DOHH2 (cell line): ENCODE data around the gene TFAP2A.

Experiments
- H3F3A ChIP-seq: fragments of 200-600 bp; sonication (generic), shearing (Covaris generic); 2 replicates; pipeline ENCODE4 v1.6.0; 2016; ENCODE audit warnings: antibody characterized with exemption, mild to moderate bottlenecking; ENCODE audit not compliant: control insufficient read depth, insufficient read depth
- H3K27ac ChIP-seq: fragments of 200-600 bp; sonication (generic); 2 replicates; pipeline ENCODE4 v1.5.1; 2014; ENCODE audit warnings: low read depth, mild to moderate bottlenecking, low read length, moderate library complexity
- H3K27me3 ChIP-seq: fragments of 200-600 bp; sonication (generic); 2 replicates; pipeline ENCODE4 v1.6.1; 2014; ENCODE audit warnings: mild to moderate bottlenecking, low read length, mixed read lengths; ENCODE audit not compliant: control insufficient read depth
- H3K36me3 ChIP-seq: fragments of 200-600 bp; sonication (generic); 2 replicates; pipeline ENCODE4 v1.6.1; 2014; ENCODE audit warnings: mild to moderate bottlenecking, low read length, moderate library complexity, mixed read lengths; ENCODE audit not compliant: control insufficient read depth
- H3K4me1 ChIP-seq: fragments of 200-600 bp; sonication (generic); 2 replicates; pipeline ENCODE4 v1.6.1; 2014; ENCODE audit warnings: mild to moderate bottlenecking, low read length, mixed read lengths; ENCODE audit not compliant: control insufficient read depth
- H3K4me2 ChIP-seq: fragments of 200-600 bp; sonication (generic); 2 replicates; pipeline ENCODE4 v1.6.0; 2014; ENCODE audit warnings: mild to moderate bottlenecking, low read length, moderate library complexity
- H3K4me3 ChIP-seq: fragments of 200-600 bp; sonication (generic); 2 replicates; pipeline ENCODE4 v1.5.1; 2014; ENCODE audit warnings: mild to moderate bottlenecking, low read length, mixed read lengths
- H3K79me2 ChIP-seq: fragments of 200-600 bp; sonication (generic); 2 replicates; pipeline ENCODE4 v1.6.1; 2014; ENCODE audit warnings: mild to moderate bottlenecking, low read length, mixed read lengths; ENCODE audit not compliant: control insufficient read depth
- H3K9me2 ChIP-seq: fragments of 200-600 bp; sonication (generic); replicated peaks from 2 replicates; pipeline ENCODE4 v1.6.1; 2014; ENCODE audit warnings: mild to moderate bottlenecking, low read length, mixed read lengths; ENCODE audit not compliant: control insufficient read depth
- H3K9me3 ChIP-seq: fragments of 200-600 bp; sonication (generic); 2 replicates; pipeline ENCODE4 v1.6.1; 2014; ENCODE audit warnings: antibody characterized with exemption, low read length, mixed read lengths; ENCODE audit not compliant: control insufficient read depth, insufficient read depth
- H4K20me1 ChIP-seq: fragments of 200-600 bp; sonication (generic); 2 replicates; pipeline ENCODE4 v1.6.0; 2014; ENCODE audit warnings: low read depth, mild to moderate bottlenecking, antibody characterized with exemption, low read length, moderate library complexity; ENCODE audit not compliant: control insufficient read depth, insufficient read depth
- CTCF ChIP-seq: fragments of 200-600 bp; sonication (generic); IDR thresholded peaks from one replicate; pipeline ENCODE4 v1.5.1; 2014; ENCODE audit warnings: antibody characterized with exemption, mild to moderate bottlenecking, low read depth, low read length; ENCODE audit not compliant: poor library complexity, severe bottlenecking
- EZH2phosphoT487 ChIP-seq: fragments of 200-600 bp; sonication (generic); IDR thresholded peaks from 2 replicates; pipeline ENCODE4 v1.6.1; 2017; ENCODE audit warnings: borderline replicate concordance, mild to moderate bottlenecking, antibody characterized with exemption, low read length, moderate library complexity, mixed read lengths

The TFAP2A gene

GRCh38 chr6:10418862-10419748, 4.2 kb upstream of the TFAP2A start:
- Histone ChIP-seq H3K4me3 (no peak overlapping the region), H3K36me3 (no peaks in the 10 kb centered on the region), H3K4me2 (no peak overlapping the region)

GRCh38 chr6:10418361-10418861, 3.5 kb upstream of the TFAP2A start:
- Histone ChIP-seq H3K9me2 (no peaks in the 10 kb centered on the region), H4K20me1 (no peaks in the 10 kb centered on the region), H3F3A (no peaks in the 10 kb centered on the region), H3K9me3 (no peaks in the 10 kb centered on the region), H3K36me3 (no peaks in the 10 kb centered on the region), H3K4me3 (no peak overlapping the region), H3K4me2 (no peak overlapping the region), H3K4me1 (peaks cover 8% of the 10 kb centered on the region), H3K79me2 (no peaks in the 10 kb centered on the region), H3K27ac (no peak overlapping the region), H3K27me3 (peaks cover 78% of the 10 kb centered on the region)
- TF ChIP-seq EZH2phosphoT487: no peak
- no peak for TF ChIP-seq CTCF

More at GRCh38 chr6:10418862-10419748, 4.2 kb upstream of the TFAP2A start:
- H3K27ac ChIP-seq: no peak overlapping the region
- H3K79me2 ChIP-seq: no peaks in the 10 kb centered on the region
- no peaks in the 10 kb centered on the region for H3K9me2 ChIP-seq
- TF ChIP-seq EZH2phosphoT487 (no peak), CTCF (no peak)
- H3K4me1 ChIP-seq: peaks cover 13% of the 10 kb centered on the region
- H4K20me1 ChIP-seq: no peaks in the 10 kb centered on the region
- no peaks in the 10 kb centered on the region for H3F3A ChIP-seq
- peaks cover 72% of the 10 kb centered on the region for H3K27me3 ChIP-seq
- no peaks in the 10 kb centered on the region for H3K9me3 ChIP-seq

- no peaks in the 10 kb centered on the region for H3K36me3 ChIP-seq
- no peak overlapping the region for H3K4me2 ChIP-seq
- H3K27me3 ChIP-seq: peaks cover 82% of the 10 kb centered on the region
- no peaks in the 10 kb centered on the region for H3F3A ChIP-seq
- no peaks in the 10 kb centered on the region for H3K79me2 ChIP-seq
- no peaks in the 10 kb centered on the region for H3K9me2 ChIP-seq
- H4K20me1 ChIP-seq: no peaks in the 10 kb centered on the region
- TF ChIP-seq CTCF (no peak), EZH2phosphoT487 (no peak)
- peaks cover 5% of the 10 kb centered on the region for H3K4me1 ChIP-seq
- no peak overlapping the region for H3K27ac ChIP-seq
- H3K4me3 ChIP-seq: no peak overlapping the region
- no peaks in the 10 kb centered on the region for H3K9me3 ChIP-seq
Measured at GRCh38 chr6:10417681-10418104, 2.8 kb upstream of the TFAP2A start.
